H1 (cell line): ENCODE measurements around the gene DRC7. TPM values are rescaled to one million over a fixed set of nuclear protein-coding genes. Genes with fewer than 3 reads are reported as not detected.

Experiments used
- CTCF ChIA-PET: fragments of 300-600 bp; sonication (Branson Sonifier 250); formaldehyde crosslinking; loops from one replicate; lab custom pipeline; 2021; ENCODE audit not compliant: partially characterized antibody; lab: Charles Lee
- POLR2A ChIA-PET: fragments of 300-600 bp; sonication (Branson Sonifier 250); formaldehyde crosslinking; loops from one replicate; lab custom pipeline; 2021; ENCODE audit warnings: inconsistent platforms; ENCODE audit not compliant: partially characterized antibody; lab: Charles Lee
- DNase-seq, 2 experiments: peaks; one replicate each; pipeline versions ENCODE4 v3.0.0 to v3.0.0-alpha.2; 2010 to 2022; ENCODE audit warnings: low spot score in 2 of 2, low read depth in 1 of 2, mixed read lengths in 1 of 2
- FAIRE-seq: peaks from 2 replicates; lab custom pipeline; 2011; peaks lifted over from hg19 to GRCh38; lab: Jason Lieb, UNC
- H2AFZ ChIP-seq: 2 replicates; pipeline ENCODE4 v1.8.1; 2012; ENCODE audit warnings: low read length, inconsistent platforms
- H2AK5ac ChIP-seq: 2 replicates; pipeline ENCODE4 v1.6.1; 2013; ENCODE audit warnings: low read depth, low read length
- H2BK120ac ChIP-seq: replicated peaks from 2 replicates; pipeline ENCODE3; 2013; ENCODE audit warnings: low read depth, low read length, inconsistent platforms
- H2BK12ac ChIP-seq: 2 replicates; pipeline ENCODE4 v1.6.1; 2013; ENCODE audit warnings: low read depth, low read length
- H2BK15ac ChIP-seq: 2 replicates; pipeline ENCODE4 v1.6.1; 2013; ENCODE audit warnings: low read length
- H2BK20ac ChIP-seq: 2 replicates; pipeline ENCODE4 v1.6.1; 2013; ENCODE audit warnings: low read length
- H2BK5ac ChIP-seq: 2 replicates; pipeline ENCODE4 v1.6.1; 2013; ENCODE audit warnings: low read depth, low read length
- H3K14ac ChIP-seq: 2 replicates; pipeline ENCODE4 v1.6.1; 2013; ENCODE audit warnings: inconsistent platforms; ENCODE audit not compliant: insufficient read length
- H3K18ac ChIP-seq: 2 replicates; pipeline ENCODE4 v1.6.1; 2013; ENCODE audit warnings: low read length; ENCODE audit errors: extremely low read depth
- H3K23ac ChIP-seq: 2 replicates; pipeline ENCODE4 v1.6.1; 2013; ENCODE audit warnings: inconsistent platforms; ENCODE audit not compliant: insufficient read length
- H3K23me2 ChIP-seq: 2 replicates; pipeline ENCODE4 v1.6.1; 2013; ENCODE audit warnings: low read depth, low read length
- H3K27ac ChIP-seq: 2 replicates; pipeline ENCODE4 v1.6.1; 2011; ENCODE audit warnings: low read depth, low read length, inconsistent platforms
- H3K27me3 ChIP-seq, 4 experiments: replicated peaks in 1 of 4; 1 replicate in 1 of 4; 2 replicates in 3 of 4; pipeline versions ENCODE4 v1.6.1 to v1.8.1; 2011 to 2013; ENCODE audit warnings: low read length in 3 of 4, mild to moderate bottlenecking in 3 of 4, inconsistent platforms in 2 of 4, mixed read lengths in 2 of 4, moderate library complexity in 1 of 4; ENCODE audit not compliant: control insufficient read depth in 3 of 4, insufficient read depth in 3 of 4; ENCODE audit errors: extremely low read depth in 1 of 4
- H3K36me3 ChIP-seq, 4 experiments: 2 replicates each; pipeline versions ENCODE4 v1.6.1 to v1.8.1; 2011 to 2013; ENCODE audit warnings: mild to moderate bottlenecking in 4 of 4, low read length in 3 of 4, moderate library complexity in 2 of 4, control low read depth in 1 of 4, inconsistent platforms in 1 of 4; ENCODE audit not compliant: insufficient read depth in 4 of 4, control insufficient read depth in 2 of 4
- H3K4ac ChIP-seq: replicated peaks from 2 replicates; pipeline ENCODE3; 2013; ENCODE audit warnings: low read length, low read depth, mixed read lengths, inconsistent platforms; ENCODE audit not compliant: insufficient read length
- H3K4me1 ChIP-seq, 4 experiments: replicated peaks in 1 of 4; 1 replicate in 1 of 4; 2 replicates in 3 of 4; pipeline versions ENCODE4 v1.6.1 to v1.8.1; 2011 to 2013; ENCODE audit warnings: low read length in 3 of 4, inconsistent platforms in 2 of 4, mixed read lengths in 1 of 4; ENCODE audit not compliant: insufficient read depth in 4 of 4, control insufficient read depth in 3 of 4
- H3K4me2 ChIP-seq, 2 experiments: 2 replicates each; pipeline versions ENCODE4 v1.6.1 to v1.8.1; 2011 to 2013; ENCODE audit warnings: low read depth in 2 of 2, low read length in 2 of 2, control low read depth in 1 of 2, inconsistent platforms in 1 of 2, mild to moderate bottlenecking in 1 of 2; ENCODE audit not compliant: insufficient read depth in 1 of 2
- H3K4me3 ChIP-seq, 4 experiments: fragments of 200-600, 300-600 bp in 1 of 4; sonication (generic), shearing (Covaris generic), sonication (Bioruptor Twin) in 1 of 4; 2 replicates each; pipeline versions ENCODE4 v1.5.1 to v1.8.1; 2011 to 2016; ENCODE audit warnings: low read length in 4 of 4, low read depth in 3 of 4, control low read depth in 2 of 4, inconsistent platforms in 2 of 4, mild to moderate bottlenecking in 2 of 4, mixed read lengths in 1 of 4, moderate library complexity in 1 of 4; ENCODE audit not compliant: insufficient read depth in 2 of 4; ENCODE audit errors: extremely low read depth in 1 of 4
- H3K56ac ChIP-seq: replicated peaks from 2 replicates; pipeline ENCODE3; 2013; ENCODE audit warnings: low read depth, mild to moderate bottlenecking, mixed read lengths, low read length, inconsistent platforms; ENCODE audit not compliant: insufficient read length
- H3K79me1 ChIP-seq: 2 replicates; pipeline ENCODE4 v1.6.1; 2013; ENCODE audit warnings: low read depth, low read length, control low read depth
- H3K79me2 ChIP-seq, 2 experiments: 2 replicates each; pipeline versions ENCODE4 v1.6.1 to v1.8.1; 2012 to 2013; ENCODE audit warnings: low read length in 2 of 2, mild to moderate bottlenecking in 2 of 2, inconsistent platforms in 1 of 2; ENCODE audit not compliant: insufficient read depth in 2 of 2, control insufficient read depth in 1 of 2
- H3K9ac ChIP-seq, 4 experiments: replicated peaks in 1 of 4; 1 replicate in 1 of 4; 2 replicates in 3 of 4; pipeline versions ENCODE4 v1.6.1 to v1.8.1; 2011 to 2013; ENCODE audit warnings: low read depth in 3 of 4, low read length in 3 of 4, control low read depth in 2 of 4, mild to moderate bottlenecking in 2 of 4, moderate library complexity in 2 of 4, inconsistent platforms in 1 of 4; ENCODE audit errors: extremely low read depth in 1 of 4
- H3K9me3 ChIP-seq, 2 experiments: 2 replicates each; pipeline versions ENCODE4 v1.6.1 to v1.8.1; 2012 to 2013; ENCODE audit warnings: mild to moderate bottlenecking in 2 of 2, moderate library complexity in 2 of 2, control low read depth in 1 of 2, inconsistent platforms in 1 of 2, low read depth in 1 of 2, low read length in 1 of 2, mixed read lengths in 1 of 2; ENCODE audit not compliant: insufficient read depth in 2 of 2
- H4K20me1 ChIP-seq, 2 experiments: replicated peaks in 1 of 2; 2 replicates each; pipeline versions ENCODE3 to v1.8.1; 2011 to 2013; ENCODE audit warnings: inconsistent platforms in 2 of 2, low read length in 2 of 2, mild to moderate bottlenecking in 1 of 2; ENCODE audit not compliant: insufficient read depth in 2 of 2, control insufficient read depth in 1 of 2
- H4K5ac ChIP-seq: 2 replicates; pipeline ENCODE4 v1.6.1; 2013; ENCODE audit warnings: low read length, low read depth, mixed read lengths, inconsistent platforms; ENCODE audit not compliant: insufficient read length
- H4K8ac ChIP-seq: 2 replicates; pipeline ENCODE4 v1.8.0; 2013; ENCODE audit warnings: mild to moderate bottlenecking, moderate library complexity, low read length, inconsistent platforms; ENCODE audit not compliant: insufficient read depth; ENCODE audit errors: extremely low read depth
- H4K91ac ChIP-seq: replicated peaks from 2 replicates; pipeline ENCODE3; 2013; ENCODE audit warnings: low read length, mixed read lengths, inconsistent platforms; ENCODE audit not compliant: insufficient read length
- SAP30 ChIP-seq: fragments of 300-600 bp; sonication (generic); IDR thresholded peaks from 2 replicates; pipeline ENCODE4 v1.7.1; 2012; ENCODE audit warnings: low read length, moderate library complexity, mild to moderate bottlenecking, inconsistent platforms; ENCODE audit not compliant: insufficient read depth, insufficient replicate concordance
- SUZ12 ChIP-seq: fragments of 200-600 bp; sonication (generic); IDR thresholded peaks from 2 replicates; pipeline ENCODE4 v1.6.1; 2012; ENCODE audit warnings: mild to moderate bottlenecking, inconsistent platforms, low read length, moderate library complexity, mixed read lengths
- WGBS, 2 experiments: shearing (Covaris generic) in 1 of 2; methylation state at CpG; one replicate each; pipeline versions ENCODE4 v1.1.6 to v1.1.7; 2013 to 2015; ENCODE audit warnings: low lambda C conversion rate in 2 of 2, mixed read lengths in 2 of 2, inconsistent platforms in 1 of 2, low coverage in 1 of 2, missing lambda C conversion rate in 1 of 2; ENCODE audit not compliant: insufficient replicate concordance in 2 of 2, insufficient coverage in 1 of 2, insufficient read length in 1 of 2; ENCODE audit errors: extremely low coverage in 1 of 2, missing lambda C conversion rate in 1 of 2; 5-methylcytosine and 5-hydroxymethylcytosine counted together
- polyA plus RNA-seq, 7 experiments: library from polyadenylated mRNA; depleted of rRNA in 3 of 7; stranded (reverse) in 5 of 7; unstranded in 2 of 7; fragments of >200 nt in 5 of 7; fragments of 200-250 nt in 2 of 7; gene quantifications; 1 replicate in 5 of 7; 2 replicates in 1 of 7; 4 replicates in 1 of 7; pipeline versions ENCODE4 v1.2.1 to v1.2.3, GENCODE V29; 2011 to 2013; ENCODE audit warnings: missing spikeins in 2 of 7, mixed read lengths in 2 of 7
- total RNA-seq: library from RNA; stranded (reverse); fragmentation: NEBNext Ultra II Directional; extraction: Animal tissue kit (Norgen Biotek cat#: 25700); gene quantifications from 2 replicates; pipeline ENCODE4 v1.2.1, GENCODE V29; 2021

DRC7 gene
- total and polyA plus RNA-seq, 2 of the 8 experiments (the other 6 are each of a cell fraction or from before 2014, with no cell fraction given) = 0.14 TPM; not detected in 1

GRCh38 chr16:57729182-57729484 lies 34.5 kb downstream of the DRC7 start:
- Histone ChIP-seq H3K79me2 (no peaks in the 10 kb centered on the region), H3K23me2 (peaks cover 17% of the 10 kb centered on the region; the same call in 1 of the 2 replicates), H3K27ac (no peak overlapping the region), H2BK120ac (no peak overlapping the region), H4K20me1 (peaks cover 0 to 3% of the 10 kb centered on the region in 2 experiments), H3K9me3 (no peaks in the 10 kb centered on the region; a peak in 1 of 4 replicates), H3K4me1 (no peaks in the 10 kb centered on the region; a peak in 2 of 7 replicates), H2BK5ac (no peak overlapping the region), H4K91ac (no peak overlapping the region), H2BK12ac (no peak overlapping the region), H3K4ac (no peak overlapping the region), H2AFZ (no peak overlapping the region), H3K56ac (no peak overlapping the region), H2AK5ac (no peak overlapping the region), H2BK15ac (no peak overlapping the region), H3K27me3 (no peaks in the 10 kb centered on the region; a peak in 1 of 7 replicates), H4K5ac (no peak overlapping the region), H2BK20ac (no peak overlapping the region), H3K23ac (no peak overlapping the region), H3K14ac (no peak overlapping the region), H3K36me3 (no peaks in the 10 kb centered on the region), H3K4me2 (no peak overlapping the region), H3K4me3 (no peak overlapping the region), H3K79me1 (no peaks in the 10 kb centered on the region), H3K18ac (no peak overlapping the region), H3K9ac (no peak overlapping the region), H4K8ac (no peak overlapping the region)
- FAIRE-seq = no peak
- CTCF ChIA-PET = no interaction called here
- DNase-seq = no peak
- POLR2A ChIA-PET = no interaction called here
- 100% methylated on average over 1 of the region's 1 CpG; no CpG with 5 or more reads in 1 of the 2 experiments for WGBS, 2 experiments
- no peak for TF ChIP-seq SUZ12
- no peak for TF ChIP-seq SAP30
